Activated T-helper 2 cell treated with anti-CD3 and anti-CD28 coated beads, Interferon-gamma antibody, Interleukin-2, Interleukin-4, amounts not matched to agents 10 μg/mL and 5 μg/mL and 100 μg/mL, durations not matched to agents 14 hours and 24 hours and 36 hours (primary cell): Measurements from ENCODE around the gene SMAD5. TPM values are rescaled to one million over a fixed set of nuclear protein-coding genes. Genes with fewer than 3 reads are reported as not detected.
A peak's percentile ranks its signal among the peaks of the same experiment; 100 is the strongest.

Source experiments
- DNase-seq: peaks from one replicate; pipeline ENCODE4 v3.0.0; 2021; ENCODE audit warnings: low spot score
- H3K27ac Mint-ChIP-seq: one replicate; pipeline ENCODE4 v1.8.0; 2021; ENCODE audit warnings: mixed read lengths
- H3K27me3 Mint-ChIP-seq: one replicate; pipeline ENCODE4 v1.8.0; 2021; ENCODE audit warnings: low read depth, mixed read lengths
- H3K36me3 Mint-ChIP-seq: one replicate; pipeline ENCODE4 v1.8.0; 2021; ENCODE audit warnings: low read depth, mixed read lengths
- H3K4me1 Mint-ChIP-seq: one replicate; pipeline ENCODE4 v1.8.0; 2021; ENCODE audit warnings: low read depth, mixed read lengths
- H3K4me3 Mint-ChIP-seq: one replicate; pipeline ENCODE4 v1.8.0; 2021; ENCODE audit warnings: low read depth, mild to moderate bottlenecking, moderate library complexity, mixed read lengths
- H3K9me3 Mint-ChIP-seq: one replicate; pipeline ENCODE4 v1.8.0; 2021; ENCODE audit warnings: mixed read lengths
- intact Hi-C: fragments of 100-400 bp; cut with micrococcal nuclease; formaldehyde crosslinking; loops from one replicate; pipeline ENCODE4 v1.15.1; 2023
- total RNA-seq: library from RNA; stranded (reverse); gene quantifications from 2 replicates; pipeline ENCODE4 v1.2.3, GENCODE V29; 2022

SMAD5 gene
- total RNA-seq, 1 donor from 2014 or later: 19.7 TPM

GRCh38 chr5:136128481-136128880 lies 4.2 kb upstream of the SMAD5 start:
- no peak overlapping the region for H3K4me3 Mint-ChIP-seq
- intact Hi-C loops: no loop called here
- H3K36me3 Mint-ChIP-seq: no peaks in the 10 kb centered on the region
- no peak for DNase-seq
- H3K9me3 Mint-ChIP-seq: no peaks in the 10 kb centered on the region
- H3K4me1 Mint-ChIP-seq: peaks cover 4% of the 10 kb centered on the region
- H3K27me3 Mint-ChIP-seq: peaks cover 55% of the 10 kb centered on the region
- no peak overlapping the region for H3K27ac Mint-ChIP-seq

- Mint-ChIP-seq H3K4me3 (no peak overlapping the region), H3K4me1 (peaks cover 11% of the 10 kb centered on the region), H3K9me3 (no peaks in the 10 kb centered on the region), H3K36me3 (no peaks in the 10 kb centered on the region), H3K27me3 (peaks cover 53% of the 10 kb centered on the region), H3K27ac (no peak overlapping the region)
- intact Hi-C loops: no loop called here
- no peak for DNase-seq
These were observed 3.2 kb upstream of the SMAD5 start for GRCh38 chr5:136129445-136129844.

- Mint-ChIP-seq H3K27me3 (peaks cover 52% of the 10 kb centered on the region), H3K4me1 (peaks cover 17% of the 10 kb centered on the region), H3K4me3 (no peak overlapping the region), H3K9me3 (no peaks in the 10 kb centered on the region), H3K27ac (no peak overlapping the region), H3K36me3 (peaks cover 7% of the 10 kb centered on the region)
- intact Hi-C loops: no loop called here
- DNase-seq: no peak
These were observed 2.1 kb upstream of the SMAD5 start for GRCh38 chr5:136130581-136130980.

GRCh38 chr5:136132087-136132486 lies 558 bp upstream of the SMAD5 start:
- Mint-ChIP-seq H3K36me3 (peaks cover 7% of the 10 kb centered on the region), H3K4me1 (peaks cover 18% of the 10 kb centered on the region), H3K27ac (peak overlapping the region; percentile 75), H3K4me3 (peak overlapping the region; percentile 89), H3K27me3 (peaks cover 42% of the 10 kb centered on the region), H3K9me3 (no peaks in the 10 kb centered on the region)
- intact Hi-C loops: loop anchor here (2.0 kb wide), 1 partner anchor 49 kb away; no protein-coding TSS in a partner anchor
- DNase-seq: no peak

GRCh38 chr5:136133222-136133921 lies 727 bp downstream of the SMAD5 start:
- intact Hi-C loops: loop anchor here (2.0 kb wide), 1 partner anchor 51 kb away; no protein-coding TSS in a partner anchor
- Mint-ChIP-seq H3K4me3 (peak overlapping the region; percentile 92), H3K9me3 (no peaks in the 10 kb centered on the region), H3K36me3 (peaks cover 7% of the 10 kb centered on the region), H3K27ac (peak overlapping the region; percentile 77), H3K4me1 (peaks cover 22% of the 10 kb centered on the region), H3K27me3 (peaks cover 32% of the 10 kb centered on the region)
- DNase-seq: peak; percentile 14

- Mint-ChIP-seq H3K4me3 (peak overlapping the region; percentile 92), H3K9me3 (no peaks in the 10 kb centered on the region), H3K36me3 (peaks cover 7% of the 10 kb centered on the region), H3K27me3 (peaks cover 26% of the 10 kb centered on the region), H3K4me1 (peaks cover 23% of the 10 kb centered on the region), H3K27ac (peak overlapping the region; percentile 77)
- intact Hi-C loops: loop anchor here (2.0 kb wide), 1 partner anchor 51 kb away; no protein-coding TSS in a partner anchor
- DNase-seq: no peak
These were observed 1.3 kb downstream of the SMAD5 start for GRCh38 chr5:136133922-136134379.

- Mint-ChIP-seq H3K27ac (no peak overlapping the region), H3K4me1 (peaks cover 24% of the 10 kb centered on the region), H3K36me3 (peaks cover 7% of the 10 kb centered on the region), H3K27me3 (peaks cover 23% of the 10 kb centered on the region), H3K9me3 (no peaks in the 10 kb centered on the region), H3K4me3 (peak overlapping the region; percentile 49)
- DNase-seq: no peak
- intact Hi-C loops: no loop called here
These were observed 2.0 kb downstream of the SMAD5 start for GRCh38 chr5:136134653-136135052.

- H3K36me3 Mint-ChIP-seq: peaks cover 7% of the 10 kb centered on the region
- intact Hi-C loops: no loop called here
- no peak overlapping the region for H3K4me3 Mint-ChIP-seq
- no peak for DNase-seq
- H3K27ac Mint-ChIP-seq: no peak overlapping the region
- no peaks in the 10 kb centered on the region for H3K9me3 Mint-ChIP-seq
- peaks cover 17% of the 10 kb centered on the region for H3K27me3 Mint-ChIP-seq
- H3K4me1 Mint-ChIP-seq: peaks cover 24% of the 10 kb centered on the region
These were observed 2.9 kb downstream of the SMAD5 start for GRCh38 chr5:136135536-136135935.

- Mint-ChIP-seq H3K27ac (no peak overlapping the region), H3K4me3 (no peak overlapping the region), H3K9me3 (no peaks in the 10 kb centered on the region), H3K36me3 (peaks cover 7% of the 10 kb centered on the region), H3K4me1 (peaks cover 22% of the 10 kb centered on the region), H3K27me3 (peaks cover 7% of the 10 kb centered on the region)
- no peak for DNase-seq
- intact Hi-C loops: no loop called here
These were observed 5.0 kb downstream of the SMAD5 start for GRCh38 chr5:136137497-136138220.

GRCh38 chr5:136141561-136141960 lies 8.9 kb downstream of the SMAD5 start:
- H3K27me3 Mint-ChIP-seq: peaks cover 4% of the 10 kb centered on the region
- intact Hi-C loops: no loop called here
- peaks cover 6% of the 10 kb centered on the region for H3K4me1 Mint-ChIP-seq
- no peaks in the 10 kb centered on the region for H3K36me3 Mint-ChIP-seq
- H3K27ac Mint-ChIP-seq: no peak overlapping the region
- H3K9me3 Mint-ChIP-seq: no peaks in the 10 kb centered on the region
- no peak overlapping the region for H3K4me3 Mint-ChIP-seq
- no peak for DNase-seq

- no peak overlapping the region for H3K27ac Mint-ChIP-seq
- H3K9me3 Mint-ChIP-seq: no peaks in the 10 kb centered on the region
- no peak overlapping the region for H3K4me3 Mint-ChIP-seq
- no peaks in the 10 kb centered on the region for H3K36me3 Mint-ChIP-seq
- H3K27me3 Mint-ChIP-seq: peaks cover 5% of the 10 kb centered on the region
- peaks cover 4% of the 10 kb centered on the region for H3K4me1 Mint-ChIP-seq
- intact Hi-C loops: no loop called here
- DNase-seq: no peak
These were observed 10.7 kb downstream of the SMAD5 start for GRCh38 chr5:136143312-136143711.

GRCh38 chr5:136143763-136144162 lies 11.1 kb downstream of the SMAD5 start:
- H3K9me3 Mint-ChIP-seq: no peaks in the 10 kb centered on the region
- H3K36me3 Mint-ChIP-seq: no peaks in the 10 kb centered on the region
- no peak overlapping the region for H3K27ac Mint-ChIP-seq
- H3K4me1 Mint-ChIP-seq: peaks cover 4% of the 10 kb centered on the region
- no peak for DNase-seq
- H3K27me3 Mint-ChIP-seq: peaks cover 5% of the 10 kb centered on the region
- H3K4me3 Mint-ChIP-seq: no peak overlapping the region
- intact Hi-C loops: no loop called here

GRCh38 chr5:136145030-136145429 lies 12.4 kb downstream of the SMAD5 start:
- intact Hi-C loops: no loop called here
- H3K4me1 Mint-ChIP-seq: peaks cover 1% of the 10 kb centered on the region
- no peak for DNase-seq
- no peaks in the 10 kb centered on the region for H3K9me3 Mint-ChIP-seq
- H3K4me3 Mint-ChIP-seq: no peak overlapping the region
- peaks cover 3% of the 10 kb centered on the region for H3K36me3 Mint-ChIP-seq
- H3K27ac Mint-ChIP-seq: no peak overlapping the region
- peaks cover 5% of the 10 kb centered on the region for H3K27me3 Mint-ChIP-seq
